WTC11 (cell line): ENCODE measurements around the gene WDR1.

Experiments
- FOXP1 ChIP-seq: sonication (generic); formaldehyde crosslinking; IDR thresholded peaks from 2 replicates; pipeline ENCODE4 v1.8.0; 2022; ENCODE audit warnings: missing genetic modification reagents, mild to moderate bottlenecking, moderate library complexity, borderline replicate concordance
- GABPB1 ChIP-seq: sonication (generic); formaldehyde crosslinking; IDR thresholded peaks from 2 replicates; pipeline ENCODE4 v1.8.1; 2023; ENCODE audit warnings: mild to moderate bottlenecking, missing genetic modification reagents
- NR1H2 ChIP-seq: sonication (generic); formaldehyde crosslinking; IDR thresholded peaks from 2 replicates; pipeline ENCODE4 v1.9.0; 2021; ENCODE audit warnings: mild to moderate bottlenecking, moderate library complexity, missing genetic modification reagents
- NR2C2 ChIP-seq: sonication (generic); formaldehyde crosslinking; IDR thresholded peaks from 2 replicates; pipeline ENCODE4 v1.8.0; 2022; ENCODE audit warnings: mild to moderate bottlenecking, missing genetic modification reagents
- OVOL2 ChIP-seq: fragments of 250-450 bp; sonication (Bioruptor Pico); IDR thresholded peaks from 2 replicates; pipeline ENCODE4 v1.9.0; 2021; ENCODE audit warnings: mild to moderate bottlenecking, borderline replicate concordance
- SMAD3 ChIP-seq: sonication (generic); formaldehyde crosslinking; IDR thresholded peaks from 2 replicates; pipeline ENCODE4 v1.8.0; 2022; ENCODE audit warnings: missing genetic modification reagents, mild to moderate bottlenecking, borderline replicate concordance
- TCF7 ChIP-seq: sonication (generic); formaldehyde crosslinking; IDR thresholded peaks from 2 replicates; pipeline ENCODE4 v1.8.0; 2022; ENCODE audit warnings: mild to moderate bottlenecking, low read depth, missing genetic modification reagents, moderate library complexity
- TF ChIP-seq, protein P1 (sequence below): fragments of 200-600 bp; IDR thresholded peaks from 2 replicates; pipeline ENCODE4 v1.8.0; 2022; ENCODE audit warnings: antibody characterized with exemption
- TF ChIP-seq, protein P2 (sequence below): sonication (generic); formaldehyde crosslinking; IDR thresholded peaks from 2 replicates; pipeline ENCODE4 v1.8.0; 2022; ENCODE audit warnings: missing genetic modification reagents
- TF ChIP-seq, protein P3 (sequence below): sonication (generic); formaldehyde crosslinking; IDR thresholded peaks from 2 replicates; pipeline ENCODE4 v1.8.1; 2022; ENCODE audit warnings: mild to moderate bottlenecking, missing genetic modification reagents, moderate library complexity, borderline replicate concordance
- TF ChIP-seq, protein P4 (sequence below): sonication (generic); formaldehyde crosslinking; conservative IDR thresholded peaks from 2 replicates; pipeline ENCODE4 v1.8.1; 2022; ENCODE audit warnings: mild to moderate bottlenecking, missing genetic modification reagents
- TF ChIP-seq, protein P5 (sequence below): sonication (generic); formaldehyde crosslinking; IDR thresholded peaks from 2 replicates; pipeline ENCODE4 v1.8.0; 2022; ENCODE audit warnings: mild to moderate bottlenecking, missing genetic modification reagents
- TF ChIP-seq, protein P6 (sequence below): sonication (generic); formaldehyde crosslinking; IDR thresholded peaks from 2 replicates; pipeline ENCODE4 v1.8.1; 2022; ENCODE audit warnings: low read depth, mild to moderate bottlenecking, moderate library complexity, missing genetic modification reagents, borderline replicate concordance

DNA sequence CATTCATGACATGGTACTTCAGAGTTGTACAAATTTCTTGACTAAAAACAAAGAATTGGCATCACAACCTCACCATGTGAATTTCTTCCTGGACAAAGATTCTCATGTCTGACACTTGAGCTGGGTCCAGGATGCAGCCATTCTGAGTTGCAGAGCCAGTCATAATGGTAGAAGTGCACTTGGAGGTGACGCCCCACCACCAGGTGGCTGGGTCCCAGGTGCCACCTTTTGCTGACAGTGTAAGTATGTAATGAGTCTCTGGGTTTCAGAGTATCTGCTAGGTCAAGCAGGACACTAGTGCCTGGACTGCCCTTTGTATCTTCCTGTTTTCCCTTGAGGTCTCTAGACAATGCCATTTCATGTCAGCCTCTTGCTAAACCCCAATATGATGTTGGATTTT lies 36.6 kb upstream of the WDR1 start:
- TF ChIP-seq SMAD3 (CRISPR knock-in tag): no peak
- TF ChIP-seq, protein P1, sequence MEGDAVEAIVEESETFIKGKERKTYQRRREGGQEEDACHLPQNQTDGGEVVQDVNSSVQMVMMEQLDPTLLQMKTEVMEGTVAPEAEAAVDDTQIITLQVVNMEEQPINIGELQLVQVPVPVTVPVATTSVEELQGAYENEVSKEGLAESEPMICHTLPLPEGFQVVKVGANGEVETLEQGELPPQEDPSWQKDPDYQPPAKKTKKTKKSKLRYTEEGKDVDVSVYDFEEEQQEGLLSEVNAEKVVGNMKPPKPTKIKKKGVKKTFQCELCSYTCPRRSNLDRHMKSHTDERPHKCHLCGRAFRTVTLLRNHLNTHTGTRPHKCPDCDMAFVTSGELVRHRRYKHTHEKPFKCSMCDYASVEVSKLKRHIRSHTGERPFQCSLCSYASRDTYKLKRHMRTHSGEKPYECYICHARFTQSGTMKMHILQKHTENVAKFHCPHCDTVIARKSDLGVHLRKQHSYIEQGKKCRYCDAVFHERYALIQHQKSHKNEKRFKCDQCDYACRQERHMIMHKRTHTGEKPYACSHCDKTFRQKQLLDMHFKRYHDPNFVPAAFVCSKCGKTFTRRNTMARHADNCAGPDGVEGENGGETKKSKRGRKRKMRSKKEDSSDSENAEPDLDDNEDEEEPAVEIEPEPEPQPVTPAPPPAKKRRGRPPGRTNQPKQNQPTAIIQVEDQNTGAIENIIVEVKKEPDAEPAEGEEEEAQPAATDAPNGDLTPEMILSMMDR: no peak
- TF ChIP-seq, protein P2, sequence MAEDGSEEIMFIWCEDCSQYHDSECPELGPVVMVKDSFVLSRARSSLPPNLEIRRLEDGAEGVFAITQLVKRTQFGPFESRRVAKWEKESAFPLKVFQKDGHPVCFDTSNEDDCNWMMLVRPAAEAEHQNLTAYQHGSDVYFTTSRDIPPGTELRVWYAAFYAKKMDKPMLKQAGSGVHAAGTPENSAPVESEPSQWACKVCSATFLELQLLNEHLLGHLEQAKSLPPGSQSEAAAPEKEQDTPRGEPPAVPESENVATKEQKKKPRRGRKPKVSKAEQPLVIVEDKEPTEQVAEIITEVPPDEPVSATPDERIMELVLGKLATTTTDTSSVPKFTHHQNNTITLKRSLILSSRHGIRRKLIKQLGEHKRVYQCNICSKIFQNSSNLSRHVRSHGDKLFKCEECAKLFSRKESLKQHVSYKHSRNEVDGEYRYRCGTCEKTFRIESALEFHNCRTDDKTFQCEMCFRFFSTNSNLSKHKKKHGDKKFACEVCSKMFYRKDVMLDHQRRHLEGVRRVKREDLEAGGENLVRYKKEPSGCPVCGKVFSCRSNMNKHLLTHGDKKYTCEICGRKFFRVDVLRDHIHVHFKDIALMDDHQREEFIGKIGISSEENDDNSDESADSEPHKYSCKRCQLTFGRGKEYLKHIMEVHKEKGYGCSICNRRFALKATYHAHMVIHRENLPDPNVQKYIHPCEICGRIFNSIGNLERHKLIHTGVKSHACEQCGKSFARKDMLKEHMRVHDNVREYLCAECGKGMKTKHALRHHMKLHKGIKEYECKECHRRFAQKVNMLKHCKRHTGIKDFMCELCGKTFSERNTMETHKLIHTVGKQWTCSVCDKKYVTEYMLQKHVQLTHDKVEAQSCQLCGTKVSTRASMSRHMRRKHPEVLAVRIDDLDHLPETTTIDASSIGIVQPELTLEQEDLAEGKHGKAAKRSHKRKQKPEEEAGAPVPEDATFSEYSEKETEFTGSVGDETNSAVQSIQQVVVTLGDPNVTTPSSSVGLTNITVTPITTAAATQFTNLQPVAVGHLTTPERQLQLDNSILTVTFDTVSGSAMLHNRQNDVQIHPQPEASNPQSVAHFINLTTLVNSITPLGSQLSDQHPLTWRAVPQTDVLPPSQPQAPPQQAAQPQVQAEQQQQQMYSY (CRISPR knock-in tag): no peak
- TF ChIP-seq TCF7: no peak
- TF ChIP-seq, protein P3, sequence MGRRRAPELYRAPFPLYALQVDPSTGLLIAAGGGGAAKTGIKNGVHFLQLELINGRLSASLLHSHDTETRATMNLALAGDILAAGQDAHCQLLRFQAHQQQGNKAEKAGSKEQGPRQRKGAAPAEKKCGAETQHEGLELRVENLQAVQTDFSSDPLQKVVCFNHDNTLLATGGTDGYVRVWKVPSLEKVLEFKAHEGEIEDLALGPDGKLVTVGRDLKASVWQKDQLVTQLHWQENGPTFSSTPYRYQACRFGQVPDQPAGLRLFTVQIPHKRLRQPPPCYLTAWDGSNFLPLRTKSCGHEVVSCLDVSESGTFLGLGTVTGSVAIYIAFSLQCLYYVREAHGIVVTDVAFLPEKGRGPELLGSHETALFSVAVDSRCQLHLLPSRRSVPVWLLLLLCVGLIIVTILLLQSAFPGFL (CRISPR knock-in tag): no peak
- TF ChIP-seq FOXP1 (CRISPR knock-in tag): no peak
- TF ChIP-seq OVOL2: no peak
- TF ChIP-seq, protein P4, sequence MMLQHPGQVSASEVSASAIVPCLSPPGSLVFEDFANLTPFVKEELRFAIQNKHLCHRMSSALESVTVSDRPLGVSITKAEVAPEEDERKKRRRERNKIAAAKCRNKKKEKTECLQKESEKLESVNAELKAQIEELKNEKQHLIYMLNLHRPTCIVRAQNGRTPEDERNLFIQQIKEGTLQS (CRISPR knock-in tag): no peak
- TF ChIP-seq NR1H2 (CRISPR knock-in tag): no peak
- TF ChIP-seq, protein P5, sequence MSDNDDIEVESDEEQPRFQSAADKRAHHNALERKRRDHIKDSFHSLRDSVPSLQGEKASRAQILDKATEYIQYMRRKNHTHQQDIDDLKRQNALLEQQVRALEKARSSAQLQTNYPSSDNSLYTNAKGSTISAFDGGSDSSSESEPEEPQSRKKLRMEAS (CRISPR knock-in tag): no peak
- TF ChIP-seq, protein P6, sequence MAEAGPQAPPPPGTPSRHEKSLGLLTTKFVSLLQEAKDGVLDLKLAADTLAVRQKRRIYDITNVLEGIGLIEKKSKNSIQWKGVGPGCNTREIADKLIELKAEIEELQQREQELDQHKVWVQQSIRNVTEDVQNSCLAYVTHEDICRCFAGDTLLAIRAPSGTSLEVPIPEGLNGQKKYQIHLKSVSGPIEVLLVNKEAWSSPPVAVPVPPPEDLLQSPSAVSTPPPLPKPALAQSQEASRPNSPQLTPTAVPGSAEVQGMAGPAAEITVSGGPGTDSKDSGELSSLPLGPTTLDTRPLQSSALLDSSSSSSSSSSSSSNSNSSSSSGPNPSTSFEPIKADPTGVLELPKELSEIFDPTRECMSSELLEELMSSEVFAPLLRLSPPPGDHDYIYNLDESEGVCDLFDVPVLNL (CRISPR knock-in tag): no peak
- no peak for TF ChIP-seq GABPB1 (CRISPR knock-in tag)
- TF ChIP-seq NR2C2 (CRISPR knock-in tag): no peak
